SK-N-SH (cell line): ENCODE results near the gene ME2. TPM values are rescaled to one million over a fixed set of nuclear protein-coding genes. Genes with fewer than 3 reads are reported as not detected.
"Not testable (repeated sequence)": the region's sequence is repeated elsewhere in the genome, so short reads cannot be mapped to it uniquely, and the experiment has no call there.

Source experiments
- CTCF ChIA-PET: fragments of 300-600, 350-600 bp; formaldehyde crosslinking; extraction: SDS; loops from one replicate; lab custom pipeline; 2021; lab: Yijun Ruan, JAX
- POLR2A ChIA-PET: fragments of 350-600 bp; sonication (Branson Sonifier 250); formaldehyde crosslinking; extraction: SDS; loops from one replicate; lab custom pipeline; 2020; ENCODE audit warnings: antibody characterized with exemption, inconsistent platforms; lab: Yijun Ruan, JAX
- DNase-seq: peaks from one replicate; pipeline ENCODE4 v3.0.0; 2012
- H2AFZ ChIP-seq: fragments of 200-600 bp; sonication (generic); 2 replicates; pipeline ENCODE4 v1.8.1; 2016; ENCODE audit warnings: antibody characterized with exemption, mild to moderate bottlenecking, low read depth
- H3F3A ChIP-seq: fragments of 200-600 bp; sonication (generic); replicated peaks from 2 replicates; pipeline ENCODE3; 2016; ENCODE audit warnings: antibody characterized with exemption, mild to moderate bottlenecking; ENCODE audit not compliant: insufficient read depth
- H3K27ac ChIP-seq, 2 experiments: fragments of 200-500 bp in 1 of 2; fragments of 200-600 bp in 1 of 2; sonication (Bioruptor generic) in 1 of 2; sonication (generic), shearing (Covaris generic) in 1 of 2; 2 replicates each; pipeline versions ENCODE4 v1.5.1 to v1.6.1; 2014 to 2016; ENCODE audit warnings: low read depth in 2 of 2, inconsistent platforms in 1 of 2, low read length in 1 of 2, mild to moderate bottlenecking in 1 of 2, mixed read lengths in 1 of 2
- H3K27me3 ChIP-seq: fragments of 200-600 bp; sonication (generic), shearing (Covaris generic); 2 replicates; pipeline ENCODE4 v1.6.1; 2016; ENCODE audit warnings: mixed run types; ENCODE audit not compliant: insufficient read depth
- H3K36me3 ChIP-seq, 2 experiments: fragments of 200-500 bp in 1 of 2; fragments of 200-600 bp in 1 of 2; sonication (Bioruptor generic) in 1 of 2; sonication (generic) in 1 of 2; replicated peaks in 1 of 2; 2 replicates each; pipeline versions ENCODE3 to v1.5.1; 2014 to 2016; ENCODE audit warnings: low read length in 1 of 2, mild to moderate bottlenecking in 1 of 2; ENCODE audit not compliant: insufficient read depth in 2 of 2, control insufficient read depth in 1 of 2
- H3K4me1 ChIP-seq, 2 experiments: fragments of 200-500 bp in 1 of 2; fragments of 200-600 bp in 1 of 2; sonication (Bioruptor generic) in 1 of 2; sonication (generic), shearing (Covaris generic) in 1 of 2; 2 replicates each; pipeline versions ENCODE4 v1.5.1 to v1.6.1; 2014 to 2016; ENCODE audit warnings: low read depth in 1 of 2, low read length in 1 of 2, mixed run types in 1 of 2; ENCODE audit not compliant: insufficient read depth in 2 of 2, control insufficient read depth in 1 of 2
- H3K4me2 ChIP-seq: fragments of 200-600 bp; sonication (generic), shearing (Covaris generic); 2 replicates; pipeline ENCODE4 v1.6.1; 2017; ENCODE audit warnings: mixed run types
- H3K4me3 ChIP-seq, 2 experiments: fragments of 200-500 bp in 1 of 2; fragments of 200-600 bp in 1 of 2; sonication (Bioruptor generic) in 1 of 2; sonication (generic), shearing (Covaris generic) in 1 of 2; 2 replicates each; pipeline versions ENCODE4 v1.5.1 to v1.8.1; 2014 to 2016; ENCODE audit warnings: low read depth in 2 of 2, inconsistent platforms in 1 of 2, low read length in 1 of 2, mild to moderate bottlenecking in 1 of 2, mixed read lengths in 1 of 2, moderate library complexity in 1 of 2
- H3K79me2 ChIP-seq: fragments of 200-600 bp; sonication (generic); 2 replicates; pipeline ENCODE4 v1.8.1; 2017; ENCODE audit warnings: mild to moderate bottlenecking; ENCODE audit not compliant: insufficient read depth
- H3K9ac ChIP-seq: fragments of 200-600 bp; sonication (generic); 2 replicates; pipeline ENCODE4 v1.6.1; 2017; ENCODE audit warnings: mixed run types
- H3K9me2 ChIP-seq: fragments of 200-600 bp; sonication (generic); 2 replicates; pipeline ENCODE4 v1.6.1; 2017; ENCODE audit warnings: mixed run types
- H3K9me3 ChIP-seq: fragments of 200-600 bp; sonication (generic); 2 replicates; pipeline ENCODE4 v1.6.1; 2017; ENCODE audit warnings: mixed run types, mild to moderate bottlenecking, moderate library complexity
- H4K20me1 ChIP-seq: fragments of 200-600 bp; sonication (generic); 2 replicates; pipeline ENCODE4 v1.6.1; 2017; ENCODE audit warnings: mild to moderate bottlenecking, mixed run types; ENCODE audit not compliant: insufficient read depth
- CTCF ChIP-seq: fragments of 200-600 bp; sonication (generic); IDR thresholded peaks from 2 replicates; pipeline ENCODE4 v1.6.1; 2017; ENCODE audit warnings: antibody characterized with exemption, mild to moderate bottlenecking, moderate library complexity
- ELF1 ChIP-seq: IDR thresholded peaks from 2 replicates; pipeline ENCODE4 v1.4.0; 2012
- FOSL2 ChIP-seq: IDR thresholded peaks from 2 replicates; pipeline ENCODE4 v1.4.0; 2012; ENCODE audit warnings: low read depth, mild to moderate bottlenecking, moderate library complexity, borderline replicate concordance
- GABPA ChIP-seq: IDR thresholded peaks from 2 replicates; pipeline ENCODE4 v1.4.0; 2012; ENCODE audit warnings: low read depth, mild to moderate bottlenecking
- JUND ChIP-seq: IDR thresholded peaks from 2 replicates; pipeline ENCODE4 v1.4.0; 2012
- MAX ChIP-seq: IDR thresholded peaks from 2 replicates; pipeline ENCODE4 v1.4.0; 2012; ENCODE audit warnings: low read depth
- MXI1 ChIP-seq: IDR thresholded peaks from 2 replicates; pipeline ENCODE4 v1.6.1; 2012; ENCODE audit warnings: mild to moderate bottlenecking, low read depth, low read length, improper control_type of control experiment
- NFIC ChIP-seq: IDR thresholded peaks from 2 replicates; pipeline ENCODE4 v1.4.0; 2012; ENCODE audit warnings: borderline replicate concordance
- PBX3 ChIP-seq: IDR thresholded peaks from 2 replicates; pipeline ENCODE4; 2012
- POLR2AphosphoS5 ChIP-seq: IDR thresholded peaks from 2 replicates; pipeline ENCODE4 v1.6.1; 2012; ENCODE audit warnings: low read depth, low read length
- RAD21 ChIP-seq: IDR thresholded peaks from 2 replicates; pipeline ENCODE4 v1.6.1; 2012; ENCODE audit warnings: mild to moderate bottlenecking, low read length
- RCOR1 ChIP-seq: fragments of 150-350 bp; IDR thresholded peaks from 2 replicates; pipeline ENCODE4 v1.6.1; 2017; ENCODE audit warnings: antibody characterized with exemption, low read length
- REST ChIP-seq: IDR thresholded peaks from 2 replicates; pipeline ENCODE4 v1.6.1; 2012; ENCODE audit warnings: mild to moderate bottlenecking, low read depth, low read length, moderate library complexity
- RFX5 ChIP-seq: IDR thresholded peaks from 2 replicates; pipeline ENCODE4 v1.6.1; 2012; ENCODE audit warnings: mild to moderate bottlenecking, improper control_type of control experiment, low read length
- RXRA ChIP-seq: IDR thresholded peaks from 2 replicates; pipeline ENCODE4 v1.4.0; 2012; ENCODE audit warnings: low read depth, mild to moderate bottlenecking, borderline replicate concordance
- SIN3A ChIP-seq: IDR thresholded peaks from 2 replicates; pipeline ENCODE4 v1.6.1; 2012; ENCODE audit warnings: low read depth, mild to moderate bottlenecking, low read length, moderate library complexity, borderline replicate concordance
- SMC3 ChIP-seq: IDR thresholded peaks from 2 replicates; pipeline ENCODE4 v1.6.1; 2012; ENCODE audit warnings: low read depth, low read length, improper control_type of control experiment
- TCF12 ChIP-seq: IDR thresholded peaks from 2 replicates; pipeline ENCODE4 v1.4.0; 2012
- TEAD4 ChIP-seq: IDR thresholded peaks from 2 replicates; pipeline ENCODE4 v1.4.0; 2012; ENCODE audit warnings: mild to moderate bottlenecking, borderline replicate concordance; ENCODE audit not compliant: insufficient read depth
- YY1 ChIP-seq: IDR thresholded peaks from 2 replicates; pipeline ENCODE4 v1.4.0; 2012; ENCODE audit warnings: low read depth, mild to moderate bottlenecking
- ZBTB33 ChIP-seq: IDR thresholded peaks from 2 replicates; pipeline ENCODE4 v1.4.0; 2012; ENCODE audit warnings: low read depth, borderline replicate concordance
- WGBS: methylation state at CpG from one replicate; pipeline ENCODE4 v1.1.6; 2017; ENCODE audit warnings: low lambda C conversion rate; 5-methylcytosine and 5-hydroxymethylcytosine counted together
- polyA plus RNA-seq, 3 experiments: library from polyadenylated mRNA; depleted of rRNA; stranded (reverse); fragments of >200 nt; gene quantifications; 2 replicates each; pipeline ENCODE4 v1.2.3, GENCODE V29; 2012

ME2 gene
- polyA plus RNA-seq, 1 of the 3 experiments (the other 2 are of a cell fraction) = 35.1 TPM

GRCh38 chr18:50857166-50857565, 21.8 kb upstream of the ME2 start:
- H4K20me1 ChIP-seq, H3K4me1 ChIP-seq, H3K9me3 ChIP-seq, H3K4me3 ChIP-seq, H3K9me2 ChIP-seq, H3K9ac ChIP-seq, DNase-seq, H3K27me3 ChIP-seq, H3F3A ChIP-seq, H2AFZ ChIP-seq, H3K79me2 ChIP-seq: not testable (repeated sequence)
- TF ChIP-seq FOSL2 (peak; percentile 47; the same call in 1 of the 2 replicates), JUND (peak; percentile 25; the same call in 1 of the 2 replicates), TCF12 (peak; percentile 27; the same call in 1 of the 2 replicates), RXRA (peak; percentile 69; the same call in 1 of the 2 replicates)
- TF ChIP-seq, all 33 proteins: peak for 4; not testable (repeated sequence) for 29
- POLR2A ChIA-PET, H3K36me3 ChIP-seq, H3K27ac ChIP-seq, CTCF ChIA-PET, H3K4me2 ChIP-seq: not testable (repeated sequence)
- 42% methylated on average over 5 of the region's 5 CpGs for WGBS

GRCh38 chr18:50857694-50858093, 21.2 kb upstream of the ME2 start:
- Histone ChIP-seq H3K4me3 (no peak overlapping the region), H2AFZ (no peak overlapping the region), H3K4me2 (no peak overlapping the region), H4K20me1 (no peaks in the 10 kb centered on the region), H3K9me2 (no peaks in the 10 kb centered on the region), H3K9me3 (no peaks in the 10 kb centered on the region), H3K36me3 (no peaks in the 10 kb centered on the region), H3F3A (no peaks in the 10 kb centered on the region), H3K4me1 (no peaks in the 10 kb centered on the region), H3K9ac (no peak overlapping the region), H3K27me3 (no peaks in the 10 kb centered on the region), H3K27ac (no peak overlapping the region), H3K79me2 (no peaks in the 10 kb centered on the region)
- TF ChIP-seq RAD21 (no peak), SIN3A (no peak), POLR2AphosphoS5 (no peak), NFIC (no peak), SMC3 (no peak), RCOR1 (no peak), JUND (no peak), MAX (no peak), YY1 (no peak), RFX5 (no peak), TEAD4 (no peak), GABPA (no peak), MXI1 (no peak), PBX3 (no peak), TCF12 (no peak), ZBTB33 (no peak), CTCF (no peak), RXRA (no peak), REST (no peak), ELF1 (no peak)
- POLR2A ChIA-PET = no interaction called here
- 96% methylated on average over 3 of the region's 3 CpGs for WGBS
- CTCF ChIA-PET = no interaction called here
- DNase-seq = no peak
